HepG2 (cell line): Measurements from ENCODE around the gene ZNHIT1. TPM values are rescaled to one million over a fixed set of nuclear protein-coding genes. Genes with fewer than 3 reads are reported as not detected.

Source experiments
- ARID4A ChIP-seq: sonication (generic); formaldehyde crosslinking; IDR thresholded peaks from 2 replicates; pipeline ENCODE4 v1.5.0; 2020; ENCODE audit warnings: mild to moderate bottlenecking, missing genetic modification reagents, borderline replicate concordance
- DDIT3 ChIP-seq: sonication (generic); formaldehyde crosslinking; IDR thresholded peaks from 2 replicates; pipeline ENCODE4 v1.4.0; 2020; ENCODE audit warnings: mild to moderate bottlenecking, missing genetic modification reagents
- ISX ChIP-seq: sonication (generic); formaldehyde crosslinking; conservative IDR thresholded peaks from 2 replicates; pipeline ENCODE4 v1.5.0; 2020; ENCODE audit warnings: missing genetic modification reagents
- KDM4B ChIP-seq: sonication (generic); formaldehyde crosslinking; IDR thresholded peaks from 2 replicates; pipeline ENCODE4 v1.4.0; 2020; ENCODE audit warnings: missing genetic modification reagents
- MTERF4 ChIP-seq: sonication (generic); formaldehyde crosslinking; IDR thresholded peaks from 2 replicates; pipeline ENCODE4 v1.8.0; 2023; ENCODE audit warnings: mild to moderate bottlenecking, missing genetic modification reagents
- REL ChIP-seq: sonication (generic); formaldehyde crosslinking; conservative IDR thresholded peaks from 2 replicates; pipeline ENCODE4 v1.8.0; 2022; ENCODE audit warnings: mild to moderate bottlenecking, missing genetic modification reagents, moderate library complexity
- SUZ12 ChIP-seq: fragments of 150-350 bp; IDR thresholded peaks from 2 replicates; pipeline ENCODE4 v1.6.1; 2014; ENCODE audit warnings: low read depth, low read length
- TCF12 ChIP-seq, 2 experiments: fragments of 450-650 bp in 1 of 2; sonication (generic) in 1 of 2; formaldehyde crosslinking in 1 of 2; IDR thresholded peaks; 2 replicates each; pipeline versions ENCODE4 v1.6.1 to v1.8.0; 2017 to 2022; ENCODE audit warnings: antibody characterized with exemption in 1 of 2, mild to moderate bottlenecking in 1 of 2, missing genetic modification reagents in 1 of 2, moderate library complexity in 1 of 2
- TRAFD1 ChIP-seq: sonication (generic); formaldehyde crosslinking; IDR thresholded peaks from 2 replicates; pipeline ENCODE4 v1.5.1; 2020; ENCODE audit warnings: missing genetic modification reagents, mild to moderate bottlenecking, borderline replicate concordance
- ZBTB20 ChIP-seq: sonication (generic); formaldehyde crosslinking; IDR thresholded peaks from 2 replicates; pipeline ENCODE4 v1.8.1; 2023; ENCODE audit warnings: missing genetic modification reagents, low read depth, mild to moderate bottlenecking, borderline replicate concordance
- ZNF121 ChIP-seq: sonication (generic); formaldehyde crosslinking; IDR thresholded peaks from 2 replicates; pipeline ENCODE4 v1.5.0; 2020; ENCODE audit warnings: mild to moderate bottlenecking, missing genetic modification reagents
- ZNF609 ChIP-seq: sonication (generic); formaldehyde crosslinking; IDR thresholded peaks from 2 replicates; pipeline ENCODE4 v1.4.0; 2020; ENCODE audit warnings: mild to moderate bottlenecking, missing genetic modification reagents, borderline replicate concordance
- ZNF652 ChIP-seq: IDR thresholded peaks from 2 replicates; pipeline ENCODE4 v1.6.1; 2016; ENCODE audit warnings: low read depth, borderline replicate concordance
- ZNF660 ChIP-seq: sonication (generic); formaldehyde crosslinking; IDR thresholded peaks from 2 replicates; pipeline ENCODE4 v1.5.1; 2020; ENCODE audit warnings: mild to moderate bottlenecking, low read depth, missing genetic modification reagents, borderline replicate concordance
- ZNF772 ChIP-seq: sonication (generic); formaldehyde crosslinking; IDR thresholded peaks from 2 replicates; pipeline ENCODE4 v1.5.0; 2020; ENCODE audit warnings: mild to moderate bottlenecking, missing genetic modification reagents
- polyA plus RNA-seq, 8 experiments: library from polyadenylated mRNA; depleted of rRNA in 3 of 8; stranded (reverse) in 7 of 8; unstranded in 1 of 8; fragments of >200 nt; fragmentation: Illumina TruSeq in 4 of 8; extraction: Trizol in 4 of 8; gene quantifications; 2 replicates each; pipeline versions ENCODE4 v1.2.1 to v1.2.3, GENCODE V29; 2011 to 2016; ENCODE audit warnings: low read depth in 4 of 8, missing spikeins in 1 of 8, mixed read lengths in 1 of 8; ENCODE audit not compliant: insufficient read depth in 1 of 8
- total RNA-seq, 5 experiments: library from RNA; depleted of rRNA; stranded (reverse); fragments of >200 nt; fragmentation: Illumina TruSeq; extraction: Trizol; gene quantifications; 2 replicates each; pipeline ENCODE4 v1.2.3, GENCODE V29; 2016; ENCODE audit warnings: low read depth in 1 of 5

ZNHIT1 gene
- total and polyA plus RNA-seq, 2 of the 13 experiments (the other 11 are each of a cell fraction or from before 2014, with no cell fraction given): 32.5 to 64.5 TPM

- TF ChIP-seq ZNF609 (CRISPR knock-in tag) (no peak), MTERF4 (CRISPR knock-in tag) (no peak), ZNF121 (CRISPR knock-in tag) (peak; percentile 100), TRAFD1 (no peak), TCF12 (IDR thresholded peaks at IDR 0.05) (no peak), TCF12 (CRISPR knock-in tag; IDR thresholded peaks at IDR 0.05) (0 out of 2 replicates have a peak, but pooled peaks have one; percentile 44), KDM4B (CRISPR knock-in tag) (no peak), SUZ12 (no peak), ZNF660 (0 out of 2 replicates have a peak, but pooled peaks have one; percentile 33), REL (CRISPR knock-in tag) (no peak), ARID4A (CRISPR knock-in tag) (peak; percentile 23; the same call in 1 of the 2 replicates), ISX (no peak), DDIT3 (no peak), ZNF652 (CRISPR knock-in tag) (no peak), ZNF772 (0 out of 2 replicates have a peak, but pooled peaks have one; percentile 6), ZBTB20 (CRISPR knock-in tag) (0 out of 2 replicates have a peak, but pooled peaks have one; percentile 71)
Measured at GRCh38 chr7:101218236-101219125, 516 bp downstream of the ZNHIT1 start (continued).
